Measurements from ENCODE around the gene CCDC171.

CCDC171 gene

DNA sequence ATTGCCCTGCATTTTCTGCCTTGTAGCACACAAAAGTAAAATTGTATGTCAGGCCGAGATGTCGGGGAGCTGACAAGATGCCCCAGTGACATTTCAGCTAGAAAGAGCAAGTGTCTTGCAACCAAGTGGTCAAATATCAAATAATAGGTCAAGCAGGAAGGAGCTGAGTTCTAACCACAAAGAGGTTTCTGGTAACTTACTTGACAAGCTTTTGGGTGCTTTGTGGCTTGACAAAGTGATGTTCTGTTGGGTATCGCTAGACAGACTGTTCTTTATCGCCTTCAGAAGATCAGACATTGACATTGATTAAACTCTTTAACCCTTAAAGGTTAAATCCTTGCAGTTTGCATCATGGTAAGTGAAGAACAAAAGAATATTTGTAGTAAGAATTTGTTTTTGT is 419.9 kb downstream of the CCDC171 start:
- TF ChIP-seq, protein P1, sequence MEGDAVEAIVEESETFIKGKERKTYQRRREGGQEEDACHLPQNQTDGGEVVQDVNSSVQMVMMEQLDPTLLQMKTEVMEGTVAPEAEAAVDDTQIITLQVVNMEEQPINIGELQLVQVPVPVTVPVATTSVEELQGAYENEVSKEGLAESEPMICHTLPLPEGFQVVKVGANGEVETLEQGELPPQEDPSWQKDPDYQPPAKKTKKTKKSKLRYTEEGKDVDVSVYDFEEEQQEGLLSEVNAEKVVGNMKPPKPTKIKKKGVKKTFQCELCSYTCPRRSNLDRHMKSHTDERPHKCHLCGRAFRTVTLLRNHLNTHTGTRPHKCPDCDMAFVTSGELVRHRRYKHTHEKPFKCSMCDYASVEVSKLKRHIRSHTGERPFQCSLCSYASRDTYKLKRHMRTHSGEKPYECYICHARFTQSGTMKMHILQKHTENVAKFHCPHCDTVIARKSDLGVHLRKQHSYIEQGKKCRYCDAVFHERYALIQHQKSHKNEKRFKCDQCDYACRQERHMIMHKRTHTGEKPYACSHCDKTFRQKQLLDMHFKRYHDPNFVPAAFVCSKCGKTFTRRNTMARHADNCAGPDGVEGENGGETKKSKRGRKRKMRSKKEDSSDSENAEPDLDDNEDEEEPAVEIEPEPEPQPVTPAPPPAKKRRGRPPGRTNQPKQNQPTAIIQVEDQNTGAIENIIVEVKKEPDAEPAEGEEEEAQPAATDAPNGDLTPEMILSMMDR (conservative IDR thresholded peaks at IDR 0.05; ENCODE audit: low read depth, low read length): no peak
- DNase-seq (ENCODE audit: low read depth): no peak
- H3K4me3 ChIP-seq (ENCODE audit: low read length): no peak overlapping the region

DNA sequence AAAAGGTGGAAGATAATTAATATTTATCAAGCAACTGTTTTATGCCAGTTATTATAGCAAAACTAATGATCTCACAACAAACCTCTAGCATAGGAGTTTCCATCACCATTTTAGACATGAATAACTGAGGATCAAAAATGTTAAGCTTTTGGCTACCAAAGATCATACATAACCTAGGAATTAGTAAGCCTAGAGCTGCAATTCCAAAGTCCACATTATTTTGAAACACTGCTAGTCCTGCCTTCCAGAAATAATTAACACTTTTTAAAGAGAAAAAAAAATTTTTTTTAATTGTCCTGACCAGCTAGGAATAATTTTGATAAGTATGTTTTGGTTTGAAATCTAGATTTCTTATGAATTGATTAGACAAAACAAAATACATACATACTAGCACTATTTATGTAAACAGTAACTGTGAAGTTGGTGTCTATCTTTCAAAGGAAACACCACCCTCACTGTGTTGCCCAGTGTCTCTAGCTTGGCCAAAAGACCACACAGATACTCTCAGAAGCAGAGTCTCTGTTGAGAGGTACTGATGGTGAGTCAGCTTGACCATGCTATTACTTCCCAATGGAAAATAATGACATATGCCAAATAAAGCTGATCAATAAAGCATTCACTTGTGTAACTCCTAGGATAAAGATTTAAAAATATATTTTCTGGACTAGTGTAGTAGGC is 422.4 kb downstream of the CCDC171 start:
- no peak for DNase-seq (ENCODE audit: low read depth)
- no peak overlapping the region for H3K4me3 ChIP-seq (ENCODE audit: low read length)
- TF ChIP-seq, protein P1 (conservative IDR thresholded peaks at IDR 0.05; ENCODE audit: low read depth, low read length): no peak

DNA sequence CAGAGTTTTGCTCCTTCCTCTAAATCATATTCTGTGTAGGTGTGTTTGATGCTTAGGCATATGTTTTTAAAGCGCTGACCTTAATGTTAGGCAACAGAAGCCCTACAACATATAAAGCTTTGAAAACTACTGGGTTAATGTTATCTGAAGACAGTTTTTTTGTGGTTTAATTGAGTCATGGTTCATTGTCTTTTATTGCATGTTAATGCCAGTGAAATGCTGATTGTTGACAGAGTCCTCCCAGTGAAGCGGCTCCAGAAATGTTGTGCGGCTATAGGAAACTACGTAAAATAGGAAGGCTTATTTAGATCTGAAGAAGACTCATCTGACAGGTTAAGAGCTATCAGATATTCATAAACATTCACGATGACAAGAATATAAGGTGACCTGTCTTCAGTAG is 424.6 kb downstream of the CCDC171 start:
- DNase-seq (ENCODE audit: low read depth): no peak
- no peak overlapping the region for H3K4me3 ChIP-seq (ENCODE audit: low read length)
- TF ChIP-seq, protein P1 (conservative IDR thresholded peaks at IDR 0.05; ENCODE audit: low read depth, low read length): no peak

DNA sequence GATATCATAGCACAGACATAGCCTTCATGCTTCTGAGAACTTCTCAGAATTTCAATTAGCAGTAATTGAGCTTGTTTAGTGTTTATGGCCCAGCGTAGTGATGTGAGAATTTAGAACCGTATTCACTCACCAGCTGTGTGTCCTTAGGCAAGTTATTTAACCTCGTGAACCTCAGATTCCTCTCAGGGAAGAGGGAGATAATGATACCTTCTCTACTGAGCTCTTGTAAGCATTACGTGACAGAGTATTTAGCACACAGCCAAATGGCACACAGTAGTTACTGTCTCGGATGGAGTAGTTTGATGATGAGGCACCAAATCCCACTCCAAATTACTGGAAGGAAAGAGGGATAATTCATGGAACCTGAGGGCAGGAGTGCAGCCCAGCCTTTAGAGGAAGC is 429.3 kb downstream of the CCDC171 start:
- H3K4me3 ChIP-seq (ENCODE audit: low read length): no peak overlapping the region
- TF ChIP-seq, protein P1 (conservative IDR thresholded peaks at IDR 0.05; ENCODE audit: low read depth, low read length): no peak
- DNase-seq (ENCODE audit: low read depth): no peak

DNA sequence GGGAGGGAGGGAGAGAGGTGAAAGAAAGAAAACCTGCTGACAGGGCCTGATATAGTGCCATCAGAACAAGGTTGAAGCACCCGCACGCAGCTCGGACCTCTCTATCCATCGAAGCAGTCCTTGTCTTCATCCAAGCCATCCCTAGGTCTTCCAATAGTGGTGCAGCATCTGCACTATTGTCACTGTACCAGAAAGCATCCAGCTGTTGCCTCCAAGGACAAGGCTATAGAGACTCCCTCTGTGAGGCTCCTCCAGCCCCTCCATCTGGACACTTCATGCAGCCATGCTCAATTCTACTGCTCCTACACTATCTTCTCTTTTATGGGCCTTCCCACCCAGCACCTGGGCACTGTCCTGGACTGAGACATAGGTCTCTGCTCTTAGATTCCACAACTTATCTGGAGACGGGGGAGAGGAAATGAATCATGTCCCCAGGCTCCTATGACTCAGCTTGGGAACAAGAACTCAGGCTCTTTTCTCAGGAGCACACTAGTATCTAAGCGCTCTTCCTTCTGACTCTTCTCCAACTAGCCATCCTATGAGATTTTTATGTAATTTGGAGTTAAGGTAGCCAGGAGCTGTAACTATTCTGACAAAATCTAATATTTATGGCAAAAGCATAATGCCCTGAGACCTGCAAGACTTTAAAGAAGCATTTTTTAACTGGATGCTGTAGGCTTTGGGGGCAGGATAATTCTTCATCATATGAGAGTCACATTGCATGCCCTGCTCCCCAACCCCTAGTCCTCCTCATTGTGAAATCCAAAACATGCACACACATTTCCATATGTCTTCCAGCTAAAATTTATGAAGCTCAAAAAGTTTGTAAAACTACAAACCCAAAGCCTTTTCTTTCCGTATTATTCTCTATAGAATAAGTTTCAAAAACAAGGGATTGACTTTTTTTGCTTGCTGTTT is 446.8 kb downstream of the CCDC171 start:
- peak; percentile 13 for DNase-seq (ENCODE audit: low read depth)
- no peak overlapping the region for H3K4me3 ChIP-seq (ENCODE audit: low read length)
- TF ChIP-seq, protein P1 (conservative IDR thresholded peaks at IDR 0.05; ENCODE audit: low read depth, low read length): no peak

DNA sequence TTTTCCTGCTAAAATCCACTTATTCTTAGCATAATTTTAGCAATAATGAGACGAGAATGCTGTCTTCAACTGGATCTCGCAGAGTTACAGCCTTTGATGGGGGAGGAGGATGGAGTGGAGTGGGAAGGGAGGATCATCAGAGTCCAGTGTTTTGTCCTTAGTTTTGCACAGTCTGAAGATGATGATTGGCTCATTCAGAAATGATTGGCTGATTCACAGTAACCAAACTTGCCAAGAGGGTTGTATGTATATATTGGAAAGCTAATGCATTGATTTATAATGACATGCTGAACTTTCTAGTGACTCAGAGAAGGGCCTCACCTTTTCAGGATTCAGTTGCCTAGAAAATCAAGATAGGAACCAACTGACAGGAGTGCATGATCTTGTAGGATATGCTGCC is 448.0 kb downstream of the CCDC171 start:
- H3K4me3 ChIP-seq (ENCODE audit: low read length): no peak overlapping the region
- TF ChIP-seq, protein P1 (conservative IDR thresholded peaks at IDR 0.05; ENCODE audit: low read depth, low read length): no peak
- DNase-seq (ENCODE audit: low read depth): no peak
